HepG2 (cell line): ENCODE results near the gene GPR17. TPM values are rescaled to one million over a fixed set of nuclear protein-coding genes. Genes with fewer than 3 reads are reported as not detected.

Experiments
- ATAC-seq: fragments of 200-7000 bp; cut with Tn5 transposase; 3 replicates; pipeline ENCODE4 v1.9.1; 2020; ENCODE audit warnings: mild to moderate bottlenecking, moderate library complexity
- BruUV-seq: library from RNA; stranded (reverse); fragments of 400-500 nt; replicated peaks from 2 replicates; lab custom pipeline; 2021; lab: Mats Ljungman, UMichigan
- CTCF ChIA-PET: fragments of 300-600 bp; formaldehyde crosslinking; extraction: SDS; loops from one replicate; lab custom pipeline; 2021; ENCODE audit warnings: low total read pairs, inconsistent platforms, low intra/inter-chr PET ratio; lab: Yijun Ruan, JAX
- POLR2A ChIA-PET: fragments of 350-600 bp; sonication (Branson Sonifier 250); formaldehyde crosslinking; loops from one replicate; lab custom pipeline; 2020; ENCODE audit warnings: antibody characterized with exemption, inconsistent platforms; lab: Yijun Ruan, JAX
- DNase-seq: peaks from one replicate; pipeline ENCODE4 v3.0.0-alpha.2; 2015; ENCODE audit warnings: low spot score
- FAIRE-seq: peaks from 3 replicates; lab custom pipeline; 2011; peaks lifted over from hg19 to GRCh38; lab: Jason Lieb, UNC
- H2AFZ ChIP-seq: one replicate; pipeline ENCODE4 v1.6.1; 2011; ENCODE audit warnings: low read length, inconsistent platforms
- H3K27ac ChIP-seq: fragments of 300-600 bp; 3 replicates; pipeline ENCODE4 v1.8.0; 2011; ENCODE audit warnings: mixed run types, mild to moderate bottlenecking, mixed read lengths, low read length, inconsistent platforms; ENCODE audit not compliant: insufficient read depth; ENCODE audit errors: extremely low read length
- H3K27me3 ChIP-seq, 2 experiments: fragments of 200-600 bp in 1 of 2; 2 replicates in 1 of 2; 3 replicates in 1 of 2; pipeline versions ENCODE4 v1.6.0 to v1.8.0; 2011; ENCODE audit warnings: low read length in 2 of 2, mild to moderate bottlenecking in 2 of 2, moderate library complexity in 2 of 2, inconsistent platforms in 1 of 2; ENCODE audit not compliant: insufficient read depth in 2 of 2, control insufficient read depth in 1 of 2
- H3K36me3 ChIP-seq, 2 experiments: fragments of 200-600 bp in 1 of 2; replicated peaks in 1 of 2; 2 replicates in 1 of 2; 3 replicates in 1 of 2; pipeline versions ENCODE4 v1.5.1 to v1.8.0; 2011; ENCODE audit warnings: low read length in 2 of 2, inconsistent platforms in 1 of 2; ENCODE audit not compliant: insufficient read depth in 2 of 2, control insufficient read depth in 1 of 2
- H3K4me1 ChIP-seq: 2 replicates; pipeline ENCODE4 v1.5.1; 2012; ENCODE audit warnings: low read length, inconsistent platforms; ENCODE audit not compliant: insufficient read depth
- H3K4me2 ChIP-seq: 2 replicates; pipeline ENCODE4 v1.6.0; 2011; ENCODE audit warnings: low read depth, low read length, inconsistent platforms
- H3K4me3 ChIP-seq, 3 experiments: fragments of 200-600 bp in 1 of 3; sonication (generic), shearing (Covaris generic) in 1 of 3; replicated peaks in 1 of 3; 2 replicates each; pipeline ENCODE4 v1.5.1; 2011 to 2016; ENCODE audit warnings: low read length in 3 of 3, inconsistent platforms in 2 of 3, low read depth in 2 of 3, mild to moderate bottlenecking in 2 of 3, control low read depth in 1 of 3, mixed read lengths in 1 of 3; ENCODE audit not compliant: insufficient read depth in 1 of 3
- H3K79me2 ChIP-seq: one replicate; pipeline ENCODE4 v1.6.1; 2011; ENCODE audit warnings: low read length, inconsistent platforms; ENCODE audit not compliant: insufficient read depth
- H3K9ac ChIP-seq: 2 replicates; pipeline ENCODE4 v1.6.0; 2011; ENCODE audit warnings: mild to moderate bottlenecking, low read depth, low read length, inconsistent platforms; ENCODE audit not compliant: insufficient read depth
- H3K9me3 ChIP-seq: 2 replicates; pipeline ENCODE4 v1.5.1; 2012; ENCODE audit warnings: mild to moderate bottlenecking, low read length
- H4K20me1 ChIP-seq: 2 replicates; pipeline ENCODE4 v1.6.0; 2011; ENCODE audit warnings: inconsistent platforms, mild to moderate bottlenecking, low read length, moderate library complexity; ENCODE audit not compliant: insufficient read depth
- BCL6 ChIP-seq: IDR thresholded peaks from 2 replicates; pipeline ENCODE4 v1.6.1; 2016; ENCODE audit warnings: missing genetic modification reagents, missing compliant biosample characterization
- CBX1 ChIP-seq: IDR thresholded peaks from one replicate; pipeline ENCODE4 v1.6.1; 2016; ENCODE audit warnings: antibody characterized with exemption, low read depth
- HDAC2 ChIP-seq: sonication (generic); formaldehyde crosslinking; IDR thresholded peaks from 2 replicates; pipeline ENCODE4 v1.4.0; 2020; ENCODE audit warnings: missing genetic modification reagents
- HNF4A ChIP-seq: sonication (generic); formaldehyde crosslinking; IDR thresholded peaks from 2 replicates; pipeline ENCODE4 v1.4.0; 2020; ENCODE audit warnings: missing genetic modification reagents
- NRL ChIP-seq: sonication (generic); formaldehyde crosslinking; IDR thresholded peaks from 2 replicates; pipeline ENCODE4 v1.5.0; 2020; ENCODE audit warnings: missing genetic modification reagents, mild to moderate bottlenecking, moderate library complexity, borderline replicate concordance
- PATZ1 ChIP-seq: sonication (generic); formaldehyde crosslinking; IDR thresholded peaks from 2 replicates; pipeline ENCODE4 v1.4.0; 2020; ENCODE audit warnings: missing genetic modification reagents
- SNAI1 ChIP-seq: sonication (generic); formaldehyde crosslinking; IDR thresholded peaks from 2 replicates; pipeline ENCODE4 v1.5.0; 2020; ENCODE audit warnings: mild to moderate bottlenecking, missing genetic modification reagents, borderline replicate concordance
- SRSF1 ChIP-seq: fragments of 200-400 bp; formaldehyde crosslinking; optimal IDR thresholded peaks from 2 replicates; pipeline ENCODE3; 2017; ENCODE audit warnings: mild to moderate bottlenecking, low read depth, low read length, moderate library complexity
- ZBTB33 ChIP-seq: sonication (generic); formaldehyde crosslinking; IDR thresholded peaks from 2 replicates; pipeline ENCODE4 v1.4.0; 2020; ENCODE audit warnings: missing genetic modification reagents
- ZNF160 ChIP-seq: sonication (generic); formaldehyde crosslinking; IDR thresholded peaks from 2 replicates; pipeline ENCODE4 v1.8.0; 2022; ENCODE audit warnings: mild to moderate bottlenecking, inconsistent platforms, missing genetic modification reagents
- ZNF879 ChIP-seq: sonication (generic); formaldehyde crosslinking; IDR thresholded peaks from 2 replicates; pipeline ENCODE4 v1.8.1; 2023; ENCODE audit warnings: missing genetic modification reagents
- WGBS: methylation state at CpG from one replicate; pipeline ENCODE4 v1.1.6; 2017; ENCODE audit warnings: low lambda C conversion rate; 5-methylcytosine and 5-hydroxymethylcytosine counted together
- in situ Hi-C: cut with HindIII; loops from 2 replicates; pipeline ENCODE4 v1.10.0; 2017; ENCODE audit warnings: low pct_unique_long_range_greater_than_20kb; ENCODE audit not compliant: extremely low pct_ligation_motif_present
- intact Hi-C: fragments of 100-400 bp; cut with micrococcal nuclease; formaldehyde crosslinking; loops from one replicate; pipeline ENCODE4 v1.10.0; 2022; ENCODE audit not compliant: unreplicated experiment
- polyA plus RNA-seq, 8 experiments: library from polyadenylated mRNA; depleted of rRNA in 3 of 8; stranded (reverse) in 7 of 8; unstranded in 1 of 8; fragments of >200 nt; fragmentation: Illumina TruSeq in 4 of 8; extraction: Trizol in 4 of 8; gene quantifications; 2 replicates each; pipeline versions ENCODE4 v1.2.1 to v1.2.3, GENCODE V29; 2011 to 2016; ENCODE audit warnings: low read depth in 4 of 8, missing spikeins in 1 of 8, mixed read lengths in 1 of 8; ENCODE audit not compliant: insufficient read depth in 1 of 8
- total RNA-seq, 5 experiments: library from RNA; depleted of rRNA; stranded (reverse); fragments of >200 nt; fragmentation: Illumina TruSeq; extraction: Trizol; gene quantifications; 2 replicates each; pipeline ENCODE4 v1.2.3, GENCODE V29; 2016; ENCODE audit warnings: low read depth in 1 of 5
- TF ChIP-seq, protein P1 (sequence below): IDR thresholded peaks from 2 replicates; pipeline ENCODE4 v1.6.1; 2018; ENCODE audit warnings: missing genetic modification reagents, mild to moderate bottlenecking, missing compliant biosample characterization
- TF ChIP-seq, protein P2 (sequence below): sonication (generic); formaldehyde crosslinking; IDR thresholded peaks from 2 replicates; pipeline ENCODE4 v1.4.0; 2020; ENCODE audit warnings: missing genetic modification reagents, borderline replicate concordance

The GPR17 gene
- total and polyA plus RNA-seq, 2 of the 13 experiments (the other 11 are each of a cell fraction or from before 2014, with no cell fraction given) = not detected

GRCh38 chr2:127679680-127680361 is 33.9 kb downstream of the GPR17 start (continued):
- TF ChIP-seq, protein P1, sequence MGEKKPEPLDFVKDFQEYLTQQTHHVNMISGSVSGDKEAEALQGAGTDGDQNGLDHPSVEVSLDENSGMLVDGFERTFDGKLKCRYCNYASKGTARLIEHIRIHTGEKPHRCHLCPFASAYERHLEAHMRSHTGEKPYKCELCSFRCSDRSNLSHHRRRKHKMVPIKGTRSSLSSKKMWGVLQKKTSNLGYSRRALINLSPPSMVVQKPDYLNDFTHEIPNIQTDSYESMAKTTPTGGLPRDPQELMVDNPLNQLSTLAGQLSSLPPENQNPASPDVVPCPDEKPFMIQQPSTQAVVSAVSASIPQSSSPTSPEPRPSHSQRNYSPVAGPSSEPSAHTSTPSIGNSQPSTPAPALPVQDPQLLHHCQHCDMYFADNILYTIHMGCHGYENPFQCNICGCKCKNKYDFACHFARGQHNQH = no peak
- TF ChIP-seq ZNF160 (no peak), PATZ1 (CRISPR knock-in tag) (0 out of 2 replicates have a peak, but pooled peaks have one; percentile 46), NRL (CRISPR knock-in tag) (peak; percentile 61; the same call in 1 of the 2 replicates), SRSF1 (peak; percentile 53)

- H4K20me1 ChIP-seq = no peaks in the 10 kb centered on the region; the same call in 1 of the 2 replicates
- no peak overlapping the region for H3K9ac ChIP-seq
- FAIRE-seq = no peak
- H3K27me3 ChIP-seq = peaks cover 10 to 74% of the 10 kb centered on the region in 2 experiments
- no peak overlapping the region for H3K27ac ChIP-seq
- in situ Hi-C loops (no loop called here), intact Hi-C loops (no loop called here)
- BruUV-seq = no TSS peak
- no peak for TF ChIP-seq ZNF879 (CRISPR knock-in tag)
- no peak for TF ChIP-seq SNAI1 (CRISPR knock-in tag)
- TF ChIP-seq CBX1 = no peak
- TF ChIP-seq HDAC2 (CRISPR knock-in tag) = no peak
- no peak for TF ChIP-seq HNF4A (CRISPR knock-in tag)
- TF ChIP-seq BCL6 (CRISPR knock-in tag) = no peak
- TF ChIP-seq, protein P2, sequence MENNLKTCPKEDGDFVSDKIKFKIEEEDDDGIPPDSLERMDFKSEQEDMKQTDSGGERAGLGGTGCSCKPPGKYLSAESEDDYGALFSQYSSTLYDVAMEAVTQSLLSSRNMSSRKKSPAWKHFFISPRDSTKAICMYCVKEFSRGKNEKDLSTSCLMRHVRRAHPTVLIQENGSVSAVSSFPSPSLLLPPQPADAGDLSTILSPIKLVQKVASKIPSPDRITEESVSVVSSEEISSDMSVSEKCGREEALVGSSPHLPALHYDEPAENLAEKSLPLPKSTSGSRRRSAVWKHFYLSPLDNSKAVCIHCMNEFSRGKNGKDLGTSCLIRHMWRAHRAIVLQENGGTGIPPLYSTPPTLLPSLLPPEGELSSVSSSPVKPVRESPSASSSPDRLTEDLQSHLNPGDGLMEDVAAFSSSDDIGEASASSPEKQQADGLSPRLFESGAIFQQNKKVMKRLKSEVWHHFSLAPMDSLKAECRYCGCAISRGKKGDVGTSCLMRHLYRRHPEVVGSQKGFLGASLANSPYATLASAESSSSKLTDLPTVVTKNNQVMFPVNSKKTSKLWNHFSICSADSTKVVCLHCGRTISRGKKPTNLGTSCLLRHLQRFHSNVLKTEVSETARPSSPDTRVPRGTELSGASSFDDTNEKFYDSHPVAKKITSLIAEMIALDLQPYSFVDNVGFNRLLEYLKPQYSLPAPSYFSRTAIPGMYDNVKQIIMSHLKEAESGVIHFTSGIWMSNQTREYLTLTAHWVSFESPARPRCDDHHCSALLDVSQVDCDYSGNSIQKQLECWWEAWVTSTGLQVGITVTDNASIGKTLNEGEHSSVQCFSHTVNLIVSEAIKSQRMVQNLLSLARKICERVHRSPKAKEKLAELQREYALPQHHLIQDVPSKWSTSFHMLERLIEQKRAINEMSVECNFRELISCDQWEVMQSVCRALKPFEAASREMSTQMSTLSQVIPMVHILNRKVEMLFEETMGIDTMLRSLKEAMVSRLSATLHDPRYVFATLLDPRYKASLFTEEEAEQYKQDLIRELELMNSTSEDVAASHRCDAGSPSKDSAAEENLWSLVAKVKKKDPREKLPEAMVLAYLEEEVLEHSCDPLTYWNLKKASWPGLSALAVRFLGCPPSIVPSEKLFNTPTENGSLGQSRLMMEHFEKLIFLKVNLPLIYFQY = no peak
- TF ChIP-seq ZBTB33 (CRISPR knock-in tag) = 0 out of 2 replicates have a peak, but pooled peaks have one; percentile 34
- no peaks in the 10 kb centered on the region for H3K9me3 ChIP-seq
- CTCF ChIA-PET = no interaction called here
- H3K4me2 ChIP-seq = no peak overlapping the region
- H3K4me3 ChIP-seq = no peak overlapping the region
- H2AFZ ChIP-seq = no peak overlapping the region
- POLR2A ChIA-PET = no interaction called here
- DNase-seq = no peak
- H3K79me2 ChIP-seq = no peaks in the 10 kb centered on the region
- H3K4me1 ChIP-seq = peaks cover 20% of the 10 kb centered on the region
- WGBS = 61% methylated on average over 17 of the region's 19 CpGs
- H3K36me3 ChIP-seq = no peaks in the 10 kb centered on the region
- no peak for ATAC-seq
These were observed 34.8 kb downstream of the GPR17 start for GRCh38 chr2:127680706-127681287.
